Stimulated activated CD4-positive, alpha-beta T cell treated with anti-CD3 and anti-CD28 coated beads, TNF-alpha, amount 100 ng/mL, for 24 hours (primary cell): Measurements from ENCODE around the gene OPCML.

Experiments used
- DNase-seq, 3 experiments: peaks; one replicate each; pipeline ENCODE4 v3.0.0-alpha.2; 2020; ENCODE audit warnings: low read depth in 3 of 3

Gene OPCML

DNA sequence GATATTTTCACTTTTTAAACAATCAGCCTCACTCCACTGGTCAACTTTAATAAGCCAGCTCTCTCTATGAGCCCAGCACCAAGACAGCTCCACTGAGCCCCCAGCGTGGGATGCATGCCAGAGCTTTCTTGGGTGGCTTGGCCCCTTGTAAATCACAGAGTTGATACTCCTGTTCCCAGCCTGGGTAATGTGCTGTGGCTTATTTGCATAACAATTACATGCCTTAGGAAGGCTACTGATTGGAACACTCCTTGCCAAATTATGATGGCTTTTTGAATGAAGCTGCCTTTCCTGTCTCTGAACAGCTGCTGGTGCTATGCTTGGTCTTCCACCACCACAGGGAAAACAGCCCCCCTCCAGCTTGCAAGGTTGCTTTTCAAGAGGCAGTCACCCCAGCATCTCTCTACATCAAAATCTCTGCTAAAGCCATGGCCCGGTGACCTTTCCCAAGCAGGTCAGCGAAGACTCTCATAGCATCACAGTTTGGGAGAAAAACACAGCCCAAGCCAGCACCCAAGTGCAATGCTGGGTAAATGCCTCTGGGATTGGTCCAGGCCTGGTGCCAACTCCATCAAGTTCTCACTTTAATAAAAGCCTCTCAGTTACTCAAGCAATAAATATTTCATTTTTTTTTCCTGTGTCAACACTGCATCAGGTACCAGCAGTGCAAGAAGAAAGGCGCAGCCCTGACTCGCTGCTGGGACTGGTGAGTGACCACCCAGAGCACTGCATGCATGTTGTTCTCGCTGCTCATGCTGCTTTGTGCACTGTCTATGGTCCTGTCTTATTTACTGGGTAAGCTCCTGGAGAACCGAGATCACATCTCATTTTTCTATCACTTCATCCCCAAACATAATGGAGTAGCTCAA, 549.3 kb downstream of the OPCML start:
- no peak for DNase-seq

- no peak for DNase-seq
Observed at GRCh38 chr11:132981131-132981956, 551.0 kb downstream of the OPCML start.

GRCh38 chr11:132980670-132981069, 551.6 kb downstream of the OPCML start:
- no peak for DNase-seq

DNA sequence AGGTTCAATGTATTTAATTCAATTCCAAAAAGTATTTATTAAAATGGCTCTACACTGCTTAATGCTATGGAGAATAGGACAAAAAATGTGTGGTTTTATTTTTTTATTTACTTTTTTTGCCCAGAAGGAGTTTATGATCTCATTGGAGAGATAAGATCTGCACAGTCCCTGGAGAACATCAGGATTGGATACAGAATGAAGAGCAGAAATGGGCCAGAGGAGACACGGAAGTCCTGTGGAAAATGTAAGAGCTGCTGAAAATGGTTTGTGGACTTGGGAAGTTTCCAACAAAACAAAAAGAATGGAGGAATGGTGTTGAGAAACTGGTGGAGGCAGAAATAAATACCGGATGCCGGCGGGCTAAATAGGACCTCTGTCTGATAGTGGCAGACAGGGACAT, 554.6 kb downstream of the OPCML start:
- no peak for DNase-seq

DNA sequence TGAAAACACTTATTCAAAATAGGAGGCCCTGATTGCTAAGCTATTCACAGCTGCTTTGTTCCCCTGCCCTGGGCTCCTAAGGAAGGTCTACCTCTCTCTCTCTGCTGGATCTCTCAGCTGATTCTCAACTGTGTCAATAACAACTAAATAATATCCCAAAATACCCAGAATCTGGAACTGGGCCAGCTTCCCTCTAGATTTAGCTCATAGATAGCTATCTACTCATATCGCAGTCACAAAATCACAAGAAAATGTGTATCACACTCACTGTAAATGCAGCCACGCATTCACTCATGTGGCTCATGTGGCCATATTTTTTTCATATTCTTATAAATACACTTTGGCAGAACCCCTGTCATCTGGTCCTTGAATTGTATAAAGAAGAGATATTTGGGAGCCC, 555.1 kb downstream of the OPCML start:
- no peak for DNase-seq

GRCh38 chr11:132976115-132976514, 556.2 kb downstream of the OPCML start:
- DNase-seq, result no peak

DNA sequence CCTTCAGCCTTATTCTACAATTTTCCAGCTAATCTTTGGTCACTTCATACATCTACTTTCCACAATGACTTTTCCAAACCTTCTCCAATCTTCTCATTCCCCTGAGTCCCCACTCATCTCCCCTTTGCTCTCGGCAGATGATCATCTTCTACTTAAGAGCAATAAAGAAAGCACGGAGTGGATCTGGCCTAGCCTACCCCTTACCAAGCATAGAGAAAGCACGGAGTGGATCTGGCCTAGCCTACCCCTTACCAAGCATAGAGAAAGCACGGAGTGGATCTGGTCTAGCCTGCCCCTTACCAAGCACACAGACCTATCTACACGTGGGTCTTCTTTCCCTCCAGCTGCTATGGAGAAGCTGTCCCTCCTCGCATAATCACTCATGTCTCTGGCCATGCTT, 558.6 kb downstream of the OPCML start:
- no peak for DNase-seq

DNA sequence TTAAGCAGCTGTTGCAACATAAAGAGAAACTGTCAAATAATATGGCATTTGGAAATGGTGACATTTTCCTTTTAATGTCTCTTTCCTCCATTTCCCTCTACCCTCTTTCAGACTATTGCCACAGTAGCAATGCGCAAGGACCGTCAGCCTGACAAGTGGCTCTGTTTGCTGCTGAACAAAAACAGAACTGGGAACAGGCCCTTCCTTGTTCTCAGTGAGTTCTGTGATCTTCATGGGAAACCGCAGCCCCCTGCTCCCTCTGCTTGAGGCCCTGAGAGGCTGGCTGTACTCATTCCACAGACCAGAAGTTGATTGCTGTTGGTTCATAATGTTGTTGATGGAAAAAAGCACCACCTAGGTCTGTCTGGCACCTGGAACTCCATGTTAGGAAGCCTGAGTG, 559.7 kb downstream of the OPCML start:
- DNase-seq, result no peak

GRCh38 chr11:132971351-132971750, 561.0 kb downstream of the OPCML start:
- DNase-seq, result no peak

- DNase-seq, result no peak
Observed at GRCh38 chr11:132969892-132970291, 562.4 kb downstream of the OPCML start.

DNA sequence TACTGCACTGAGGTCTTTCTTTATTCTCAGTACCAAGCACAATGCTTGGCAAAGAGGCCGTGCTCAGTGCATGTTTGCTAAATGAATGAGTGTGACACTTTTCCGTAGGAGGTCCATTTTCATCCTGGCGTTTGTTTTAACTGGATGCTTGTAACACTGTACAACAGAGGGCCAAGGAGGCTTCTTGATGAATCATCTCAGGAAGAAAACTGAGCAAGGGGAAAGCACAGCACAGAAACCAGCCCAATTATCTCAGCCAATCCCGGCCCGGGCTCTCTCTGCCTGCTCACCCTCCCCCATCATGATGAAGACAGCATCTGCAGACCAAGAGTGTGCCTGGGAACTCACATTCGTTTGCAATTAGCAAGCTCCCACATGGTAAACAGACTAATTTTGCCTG, 570.3 kb downstream of the OPCML start:
- no peak for DNase-seq

DNA sequence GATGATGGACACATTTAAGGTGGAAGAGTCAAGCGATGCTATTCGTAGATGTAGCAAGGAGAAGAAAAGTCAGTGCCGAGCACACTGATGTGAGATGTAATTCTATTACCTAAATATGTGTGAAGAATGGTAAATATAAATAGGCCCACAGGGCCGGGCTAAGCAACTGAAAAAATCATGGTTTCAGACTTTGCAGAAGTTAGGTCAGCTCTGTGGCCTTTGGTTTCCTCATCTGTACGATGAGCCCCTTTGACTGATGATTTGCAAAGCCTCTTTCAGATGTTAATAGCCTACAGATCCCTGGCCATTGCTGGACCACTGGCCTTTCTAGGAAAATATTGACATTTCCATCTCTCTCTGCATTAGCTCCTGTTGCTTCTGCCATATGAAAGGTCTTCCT, 570.8 kb downstream of the OPCML start:
- DNase-seq, result no peak

- DNase-seq, result no peak
Observed at GRCh38 chr11:132960273-132961078, 571.8 kb downstream of the OPCML start.

DNA sequence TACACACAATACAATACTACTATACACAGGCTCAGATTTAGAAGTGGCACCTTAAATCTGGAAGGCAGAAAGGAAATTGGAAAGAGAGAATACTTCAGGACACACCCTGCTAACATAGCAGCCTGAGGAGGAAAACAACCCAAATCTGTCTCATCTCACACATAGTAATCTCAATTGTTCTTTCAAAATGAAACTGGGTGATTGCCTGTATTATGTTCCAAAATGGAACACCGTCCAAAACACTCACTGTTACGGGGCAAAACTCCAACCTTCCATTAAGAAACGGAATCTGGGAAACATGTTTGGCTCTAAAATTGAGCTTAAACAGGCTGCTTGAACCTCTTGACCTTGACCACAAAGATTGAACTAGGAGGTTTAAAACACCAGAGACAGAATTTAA, 572.6 kb downstream of the OPCML start:
- no peak for DNase-seq

DNA sequence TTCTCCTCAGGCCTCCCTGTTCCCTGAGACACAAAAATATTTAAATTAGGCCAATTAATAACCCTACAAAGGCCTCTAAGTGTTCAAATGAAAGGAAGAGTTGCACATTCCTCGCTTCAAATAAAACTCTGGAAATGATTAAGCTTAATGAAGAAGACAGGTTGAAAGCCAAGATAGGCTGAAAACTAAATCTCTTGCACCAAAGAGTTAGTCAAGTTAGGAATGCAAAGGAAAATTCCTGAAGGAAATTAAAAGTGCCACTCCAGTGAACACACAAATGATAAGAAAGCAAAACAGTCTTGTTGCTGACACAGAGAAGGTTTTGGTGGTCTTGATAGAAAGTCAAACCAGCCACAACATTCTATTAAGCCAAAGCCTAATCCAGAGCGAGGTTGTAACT, 574.4 kb downstream of the OPCML start:
- no peak for DNase-seq

DNA sequence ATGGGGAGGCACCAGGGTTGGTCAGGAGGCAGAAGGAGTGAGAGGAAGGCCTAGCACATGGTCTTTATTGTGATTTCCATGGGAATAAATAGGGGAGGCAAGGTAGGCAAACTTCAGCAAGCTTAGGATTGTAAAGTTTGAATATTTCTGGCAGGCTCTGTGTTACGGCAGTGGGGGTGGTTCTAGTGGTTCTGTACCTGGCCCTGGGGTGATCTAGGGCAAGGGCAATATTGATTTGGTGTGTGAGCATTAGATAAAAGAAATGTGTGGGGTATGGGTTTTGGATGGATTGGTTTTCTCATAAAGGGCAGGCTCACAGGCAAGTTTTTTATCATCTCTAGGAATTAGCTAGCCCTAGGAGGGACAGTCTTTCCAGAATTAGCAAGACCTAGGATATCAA, 584.0 kb downstream of the OPCML start:
- DNase-seq, result no peak

DNA sequence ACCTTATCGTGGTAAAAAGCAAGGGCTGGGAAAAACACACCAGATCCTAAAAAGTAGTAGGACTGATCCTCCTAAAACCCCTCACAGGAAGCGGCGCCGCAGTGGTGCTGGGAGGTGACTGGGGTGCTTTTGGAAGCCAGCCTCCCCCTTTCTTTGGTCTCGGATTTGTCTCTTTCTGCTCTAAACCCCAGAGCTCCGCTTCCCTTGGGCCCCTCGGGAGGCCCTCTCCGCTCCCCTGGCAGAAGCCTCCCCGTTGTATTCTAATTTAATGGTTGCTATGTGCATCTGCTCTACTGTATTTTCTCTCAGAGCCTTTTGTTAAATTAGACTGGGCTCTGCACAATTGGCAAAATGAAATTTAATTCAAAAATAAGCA, 587.7 kb downstream of the OPCML start:
- DNase-seq, result no peak

DNA sequence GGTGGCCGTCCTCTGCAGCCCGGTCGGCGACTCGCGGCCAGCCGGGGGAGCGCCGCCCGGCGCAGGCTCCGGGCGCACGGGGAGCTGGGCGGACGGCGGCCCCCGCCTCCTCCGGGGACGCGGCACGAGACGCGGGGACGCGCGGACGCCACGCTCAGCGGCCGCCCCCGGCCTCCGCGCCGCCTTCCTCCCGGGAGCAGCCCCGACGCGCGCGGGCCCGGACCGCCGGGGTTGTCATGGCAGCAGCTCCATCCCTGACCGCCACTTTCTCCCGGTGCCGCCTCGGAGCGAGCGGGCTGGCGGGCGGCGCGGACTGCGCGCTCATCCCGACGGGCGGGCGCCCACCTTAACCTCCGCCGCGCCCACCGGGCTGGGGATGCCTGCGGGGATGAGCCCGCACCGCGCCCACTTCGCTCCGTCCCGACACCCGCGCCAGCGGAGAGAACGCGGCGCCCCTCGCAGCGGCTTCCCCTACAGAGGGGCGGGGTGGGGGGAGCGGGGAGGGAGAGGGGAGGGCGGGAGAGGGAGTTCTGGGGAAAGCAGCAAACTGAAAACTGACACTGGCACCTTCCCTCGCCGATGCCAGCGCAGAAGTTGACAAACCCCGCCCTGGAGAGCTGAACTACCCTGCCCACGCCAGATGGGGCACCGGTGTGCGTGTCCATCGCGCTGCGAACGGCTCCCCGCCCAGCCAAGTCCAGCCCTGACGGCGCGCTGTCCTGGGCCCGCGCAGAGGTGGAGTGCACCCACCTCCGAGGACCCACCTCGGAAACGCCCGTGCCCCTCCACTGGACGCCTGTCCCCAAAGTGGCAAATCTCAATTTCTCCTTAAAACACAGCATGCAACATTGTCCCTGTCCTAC, 588.4 kb downstream of the OPCML start:
- DNase-seq, result no peak

DNA sequence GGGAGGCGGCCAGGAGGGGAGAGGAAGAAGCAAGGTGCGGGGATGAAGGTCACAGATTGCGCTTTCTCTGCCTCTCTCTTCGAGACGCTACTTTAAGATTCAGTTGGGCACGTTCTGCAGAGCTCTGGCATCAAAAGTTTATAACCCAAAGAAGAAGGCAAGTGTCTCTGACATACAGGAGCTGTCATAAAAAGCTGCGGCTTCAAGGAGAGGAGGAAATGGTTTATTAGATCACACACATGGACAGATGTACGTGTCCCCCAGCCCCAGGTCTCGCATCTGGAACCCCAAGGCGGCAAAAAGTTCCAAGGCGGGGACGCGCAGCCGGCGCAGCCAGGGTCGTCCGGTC, 589.0 kb downstream of the OPCML start:
- DNase-seq, result no peak

DNA sequence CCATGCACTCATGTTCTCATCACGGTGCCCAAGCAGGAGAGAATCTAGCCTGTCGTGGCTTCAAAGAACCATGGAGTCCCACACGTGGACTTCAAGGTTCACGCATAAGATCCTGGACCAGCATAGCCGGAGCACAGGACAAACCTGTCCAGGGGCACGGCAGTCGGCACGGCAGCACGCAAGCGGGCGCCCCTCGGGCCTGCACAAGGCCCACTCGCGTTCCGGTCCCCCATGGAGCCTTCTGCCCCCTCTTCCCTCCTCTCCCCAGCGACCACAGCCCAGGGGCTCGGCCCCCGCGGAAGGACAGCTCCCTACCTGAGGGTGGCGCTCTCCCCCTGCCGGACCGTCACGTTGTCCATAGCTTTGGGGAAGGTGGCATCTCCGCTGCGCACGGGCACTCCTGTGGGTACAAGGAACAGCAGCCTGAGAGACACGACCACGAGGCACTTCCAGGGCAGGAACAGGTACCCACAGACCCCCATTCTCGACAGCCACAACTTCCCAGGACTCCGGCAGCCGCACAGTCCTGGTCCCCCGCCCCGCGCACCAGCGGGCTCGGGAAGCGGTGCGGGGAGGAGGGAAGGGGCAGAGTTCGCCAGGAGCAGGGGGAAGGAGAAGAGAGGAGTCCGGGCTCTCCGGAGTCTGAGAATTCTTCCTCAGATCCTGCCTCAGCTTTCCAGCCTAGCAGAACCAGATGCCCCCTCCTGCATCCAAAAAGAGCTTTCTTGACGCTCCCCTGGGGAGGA, 589.5 kb downstream of the OPCML start:
- no peak for DNase-seq

DNA sequence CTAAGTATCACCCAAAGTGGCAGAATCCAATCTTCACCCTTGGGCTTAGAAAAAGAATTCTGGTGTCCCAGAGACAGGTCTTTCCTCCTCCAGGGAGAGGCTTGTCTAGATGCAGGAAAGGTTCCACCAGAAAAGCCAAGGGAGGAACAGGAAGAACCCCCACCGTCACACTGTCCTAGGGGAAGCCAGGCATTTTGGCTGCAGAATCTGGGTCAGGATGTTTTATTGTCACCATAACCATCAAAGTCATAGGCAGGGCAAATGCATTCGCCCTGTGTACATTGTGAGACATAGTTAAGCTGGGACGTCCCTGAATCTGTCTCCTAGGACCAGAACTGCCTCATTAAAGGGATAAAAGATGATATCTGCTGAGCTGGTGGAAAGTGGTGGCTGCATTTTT, 590.5 kb downstream of the OPCML start:
- DNase-seq, result no peak
